IPS-15b (cell line): ENCODE measurements around the gene HAGH.

Experiments used
- H3K27me3 ChIP-seq: one replicate; pipeline ENCODE4 v1.6.1; 2013; ENCODE audit warnings: low read length; ENCODE audit not compliant: control insufficient read depth, insufficient read depth
- H3K36me3 ChIP-seq: one replicate; pipeline ENCODE4 v1.6.1; 2013; ENCODE audit warnings: low read length; ENCODE audit not compliant: control insufficient read depth, insufficient read depth
- H3K4me1 ChIP-seq: one replicate; pipeline ENCODE4 v1.6.1; 2013; ENCODE audit warnings: mild to moderate bottlenecking, low read length; ENCODE audit not compliant: control insufficient read depth, insufficient read depth
- H3K4me3 ChIP-seq: one replicate; pipeline ENCODE4 v1.5.1; 2013; ENCODE audit warnings: low read depth, low read length
- H3K9ac ChIP-seq: one replicate; pipeline ENCODE4 v1.6.1; 2013; ENCODE audit warnings: low read depth, mild to moderate bottlenecking, low read length
- H3K9me3 ChIP-seq: one replicate; pipeline ENCODE4 v1.6.1; 2013; ENCODE audit warnings: mild to moderate bottlenecking, low read length; ENCODE audit not compliant: control insufficient read depth, insufficient read depth

HAGH gene

GRCh38 chr16:1818204-1818872, 8.3 kb downstream of the HAGH start:
- peaks cover 10% of the 10 kb centered on the region for H3K36me3 ChIP-seq
- no peak overlapping the region for H3K9ac ChIP-seq

GRCh38 chr16:1817716-1818115, 8.9 kb downstream of the HAGH start:
- H3K36me3 ChIP-seq: peaks cover 10% of the 10 kb centered on the region
- H3K4me1 ChIP-seq: no peaks in the 10 kb centered on the region
- no peak overlapping the region for H3K9ac ChIP-seq

More at GRCh38 chr16:1818204-1818872, 8.3 kb downstream of the HAGH start:
- H3K27me3 ChIP-seq: no peaks in the 10 kb centered on the region
- no peak overlapping the region for H3K4me3 ChIP-seq
- H3K9me3 ChIP-seq: no peaks in the 10 kb centered on the region
- no peaks in the 10 kb centered on the region for H3K4me1 ChIP-seq

GRCh38 chr16:1817276-1817589, 9.4 kb downstream of the HAGH start:
- Histone ChIP-seq H3K9ac (no peak overlapping the region), H3K4me1 (no peaks in the 10 kb centered on the region), H3K36me3 (peaks cover 10% of the 10 kb centered on the region), H3K4me3 (no peak overlapping the region), H3K9me3 (no peaks in the 10 kb centered on the region), H3K27me3 (no peaks in the 10 kb centered on the region)

More at GRCh38 chr16:1817716-1818115, 8.9 kb downstream of the HAGH start:
- Histone ChIP-seq H3K9me3 (no peaks in the 10 kb centered on the region), H3K4me3 (no peak overlapping the region), H3K27me3 (no peaks in the 10 kb centered on the region)

GRCh38 chr16:1816396-1817275, 10.0 kb downstream of the HAGH start:
- H3K4me3 ChIP-seq: no peak overlapping the region
- H3K27me3 ChIP-seq: no peaks in the 10 kb centered on the region
- H3K4me1 ChIP-seq: no peaks in the 10 kb centered on the region
- H3K36me3 ChIP-seq: peaks cover 10% of the 10 kb centered on the region
- H3K9ac ChIP-seq: no peak overlapping the region
- no peaks in the 10 kb centered on the region for H3K9me3 ChIP-seq

GRCh38 chr16:1815461-1815860, 11.2 kb downstream of the HAGH start:
- H3K9ac ChIP-seq: no peak overlapping the region

DNA sequence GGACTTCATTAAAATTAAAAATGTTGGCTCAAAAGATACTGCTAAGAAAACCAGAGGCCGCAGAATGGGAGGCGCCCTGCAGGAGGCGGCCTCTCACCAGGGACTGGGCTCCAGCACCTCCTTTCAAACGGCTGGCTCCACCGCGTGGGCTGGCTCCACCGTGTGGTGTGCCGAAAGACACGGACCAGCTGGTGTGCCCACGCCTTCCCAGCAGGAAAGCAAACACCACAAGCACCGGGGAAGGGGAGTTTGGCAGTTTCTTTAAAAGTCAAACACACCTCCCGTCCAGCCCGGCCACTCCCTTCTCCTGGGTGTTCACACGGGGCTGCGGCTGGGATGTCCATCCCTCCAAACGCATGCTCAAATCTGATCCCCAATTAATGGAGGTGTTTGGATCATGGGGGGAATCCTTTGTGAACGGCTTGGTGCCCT, 13.9 kb downstream of the HAGH start:
- Histone ChIP-seq H3K9ac (no peak overlapping the region), H3K27me3 (no peaks in the 10 kb centered on the region), H3K4me3 (no peak overlapping the region), H3K9me3 (no peaks in the 10 kb centered on the region), H3K4me1 (no peaks in the 10 kb centered on the region), H3K36me3 (peaks cover 15% of the 10 kb centered on the region)

More at GRCh38 chr16:1815461-1815860, 11.2 kb downstream of the HAGH start:
- Histone ChIP-seq H3K4me1 (no peaks in the 10 kb centered on the region), H3K9me3 (no peaks in the 10 kb centered on the region), H3K36me3 (peaks cover 10% of the 10 kb centered on the region), H3K27me3 (no peaks in the 10 kb centered on the region), H3K4me3 (no peak overlapping the region)

DNA sequence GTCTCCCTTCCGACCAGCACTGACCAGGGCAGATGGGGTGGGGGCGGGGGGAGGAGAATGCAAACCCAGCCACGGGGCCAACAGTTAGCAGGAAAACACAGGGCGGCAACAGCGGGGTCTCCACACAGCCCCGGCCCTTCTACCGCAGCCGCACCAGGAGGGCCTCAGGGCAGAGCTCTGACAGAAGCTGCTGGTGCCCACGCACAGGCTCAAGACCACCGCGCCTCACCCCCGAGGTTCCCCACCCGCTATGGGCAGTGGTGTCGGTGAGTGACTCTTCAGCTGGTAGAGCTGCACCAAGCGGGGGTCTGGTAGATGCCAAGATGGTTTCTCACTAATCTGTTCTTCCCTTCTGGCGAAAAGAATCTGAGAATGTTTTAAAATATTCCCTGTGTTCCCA, 16.1 kb downstream of the HAGH start:
- Histone ChIP-seq H3K36me3 (peaks cover 5% of the 10 kb centered on the region), H3K4me3 (no peak overlapping the region), H3K9ac (no peak overlapping the region), H3K4me1 (no peaks in the 10 kb centered on the region), H3K9me3 (no peaks in the 10 kb centered on the region), H3K27me3 (no peaks in the 10 kb centered on the region)

- Histone ChIP-seq H3K27me3 (no peaks in the 10 kb centered on the region), H3K36me3 (peaks cover 5% of the 10 kb centered on the region), H3K9me3 (no peaks in the 10 kb centered on the region), H3K4me3 (no peak overlapping the region), H3K4me1 (no peaks in the 10 kb centered on the region), H3K9ac (no peak overlapping the region)
These were observed 16.5 kb downstream of the HAGH start for GRCh38 chr16:1810106-1810505.

- no peak overlapping the region for H3K9ac ChIP-seq
- peaks cover 5% of the 10 kb centered on the region for H3K36me3 ChIP-seq
- H3K27me3 ChIP-seq: no peaks in the 10 kb centered on the region
- no peaks in the 10 kb centered on the region for H3K4me1 ChIP-seq
- H3K4me3 ChIP-seq: no peak overlapping the region
- H3K9me3 ChIP-seq: no peaks in the 10 kb centered on the region
These were observed 17.3 kb downstream of the HAGH start for GRCh38 chr16:1809281-1809801.

DNA sequence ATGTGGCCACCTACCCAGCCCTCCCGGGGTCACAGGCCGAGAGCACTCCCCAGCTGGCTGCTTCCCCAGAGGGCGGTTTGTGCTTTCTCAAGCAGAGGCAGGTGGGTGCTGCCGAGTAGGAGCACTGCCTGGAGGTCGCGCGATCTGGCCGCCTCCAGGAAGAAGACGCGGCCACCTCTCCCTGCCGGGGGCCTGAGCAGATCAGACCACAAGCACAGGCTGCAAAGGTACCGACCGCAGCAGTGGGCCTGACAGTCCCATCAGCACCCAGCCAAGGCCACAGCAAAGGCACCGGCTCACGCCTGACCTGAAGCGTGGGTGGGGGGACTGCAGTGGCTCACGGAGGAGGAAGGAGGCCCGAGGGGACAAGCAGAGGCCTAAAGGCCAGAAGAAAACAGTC, 17.9 kb downstream of the HAGH start:
- H3K36me3 ChIP-seq: peaks cover 5% of the 10 kb centered on the region
- H3K4me1 ChIP-seq: no peaks in the 10 kb centered on the region
- H3K9ac ChIP-seq: no peak overlapping the region
- no peak overlapping the region for H3K4me3 ChIP-seq
- no peaks in the 10 kb centered on the region for H3K27me3 ChIP-seq
- no peaks in the 10 kb centered on the region for H3K9me3 ChIP-seq

DNA sequence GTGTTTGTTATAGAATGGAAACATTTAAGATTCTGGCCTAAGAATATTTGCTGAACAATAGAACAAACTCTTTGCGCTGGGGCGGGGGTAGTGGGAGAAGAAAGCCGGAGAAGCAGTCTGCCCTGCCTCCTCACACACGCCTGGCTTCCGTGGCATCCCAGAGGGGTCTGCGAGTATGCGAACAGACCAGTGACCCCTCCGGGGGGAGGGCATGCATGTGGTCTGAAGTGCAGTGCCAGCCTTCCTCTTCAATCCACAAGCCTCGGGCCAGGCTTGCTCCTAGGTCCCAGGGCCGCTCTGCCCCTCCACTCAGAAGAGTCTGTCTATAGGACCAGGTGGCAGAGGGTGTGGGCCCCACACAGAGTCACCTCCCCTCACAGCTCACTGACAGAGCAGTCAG, 19.0 kb downstream of the HAGH start:
- Histone ChIP-seq H3K4me1 (no peaks in the 10 kb centered on the region), H3K27me3 (no peaks in the 10 kb centered on the region), H3K9me3 (no peaks in the 10 kb centered on the region), H3K36me3 (peaks cover 5% of the 10 kb centered on the region), H3K4me3 (no peak overlapping the region), H3K9ac (no peak overlapping the region)

GRCh38 chr16:1800701-1801100, 25.9 kb downstream of the HAGH start:
- no peaks in the 10 kb centered on the region for H3K4me1 ChIP-seq
- no peaks in the 10 kb centered on the region for H3K27me3 ChIP-seq
- H3K9ac ChIP-seq: no peak overlapping the region
- no peak overlapping the region for H3K4me3 ChIP-seq
- H3K36me3 ChIP-seq: no peaks in the 10 kb centered on the region
- H3K9me3 ChIP-seq: no peaks in the 10 kb centered on the region
